GM18870 (cell line): ENCODE data around the gene FSTL4.

Source experiments
- ATAC-seq: cut with Tn5 transposase; IDR thresholded peaks from one replicate; pipeline ENCODE4 v1.9.1; 2021; ENCODE audit warnings: moderate library complexity; ENCODE audit not compliant: unreplicated experiment

Gene FSTL4

DNA sequence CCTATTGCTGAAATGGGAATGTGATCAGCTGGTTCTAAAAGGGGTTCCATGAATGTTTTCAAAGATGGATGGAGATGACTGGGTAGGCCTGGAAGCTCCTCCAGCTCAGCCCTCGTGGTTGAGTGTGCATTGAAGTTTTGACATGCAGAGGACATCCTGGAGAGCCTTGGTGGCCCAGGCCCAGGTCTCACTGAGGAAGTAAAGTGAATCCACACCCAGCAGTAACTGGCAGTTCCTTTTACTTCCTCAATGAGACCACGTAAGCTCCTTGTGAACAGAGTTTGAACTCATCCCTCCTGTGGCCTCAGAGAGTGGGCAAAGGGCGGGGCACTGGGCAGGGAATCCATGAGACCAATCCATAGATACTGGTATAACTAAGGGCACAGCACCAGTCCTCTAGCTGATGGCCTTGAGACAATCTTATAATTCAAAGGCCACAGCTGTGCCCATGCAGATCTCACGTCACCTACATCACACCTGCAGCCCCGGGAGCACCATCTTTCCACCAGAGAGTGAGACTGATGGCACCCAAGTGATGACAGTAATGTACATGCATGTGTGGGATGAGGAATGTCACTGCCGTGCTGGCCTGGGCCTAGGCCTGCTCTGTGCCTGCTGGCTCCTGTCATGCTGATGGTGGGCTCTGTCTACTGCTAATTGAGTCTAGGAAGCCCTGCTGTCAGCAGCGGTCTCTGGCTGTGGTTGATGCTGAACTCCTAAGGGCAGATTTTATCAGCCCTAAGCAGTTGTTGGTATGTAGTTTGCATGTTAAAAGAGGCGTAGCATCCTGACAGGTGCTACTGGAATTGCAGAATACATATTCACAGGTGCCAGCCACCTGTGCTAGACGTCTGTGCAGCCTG lies 257.8 kb downstream of the FSTL4 start:
- no peak for ATAC-seq

DNA sequence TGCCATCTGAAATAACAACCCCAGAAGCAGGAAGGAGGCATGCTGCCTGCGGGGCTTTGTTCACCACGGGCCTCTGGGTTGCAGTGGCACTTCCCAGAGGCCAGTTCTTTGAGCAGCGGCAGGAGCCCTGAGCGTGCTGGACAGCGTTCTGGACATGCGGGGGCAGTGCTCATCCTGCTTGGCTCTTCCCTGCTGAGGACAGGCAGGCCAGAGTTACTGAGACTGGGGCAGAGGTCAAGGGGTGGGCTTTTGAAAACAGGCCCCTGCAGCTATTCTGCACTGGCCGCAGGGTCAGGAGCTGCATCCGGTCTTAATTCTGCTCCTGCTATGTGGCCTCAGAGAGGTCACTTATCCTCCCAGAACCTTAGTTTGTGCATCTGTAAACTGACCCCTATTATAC lies 258.6 kb downstream of the FSTL4 start:
- no peak for ATAC-seq

DNA sequence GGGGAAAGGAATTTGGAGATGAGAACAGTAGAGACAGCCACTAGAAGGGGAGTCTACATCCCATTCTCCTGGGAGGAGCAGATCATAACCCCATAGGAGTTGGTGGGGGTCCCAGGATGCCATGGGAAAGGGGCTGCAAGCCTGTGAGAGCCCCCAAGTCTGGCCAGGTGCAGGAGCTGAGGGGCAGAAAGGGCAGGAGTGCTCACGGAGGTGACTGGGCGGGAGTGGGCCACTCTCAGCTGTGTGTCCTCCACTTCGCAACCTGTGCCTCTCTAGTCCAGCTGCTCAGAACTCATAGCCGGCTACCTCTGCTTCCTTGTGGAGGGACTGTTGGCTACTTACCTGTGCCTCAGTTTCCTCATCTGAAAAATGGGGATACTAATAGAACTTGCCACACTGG lies 263.9 kb downstream of the FSTL4 start:
- ATAC-seq, result no peak

DNA sequence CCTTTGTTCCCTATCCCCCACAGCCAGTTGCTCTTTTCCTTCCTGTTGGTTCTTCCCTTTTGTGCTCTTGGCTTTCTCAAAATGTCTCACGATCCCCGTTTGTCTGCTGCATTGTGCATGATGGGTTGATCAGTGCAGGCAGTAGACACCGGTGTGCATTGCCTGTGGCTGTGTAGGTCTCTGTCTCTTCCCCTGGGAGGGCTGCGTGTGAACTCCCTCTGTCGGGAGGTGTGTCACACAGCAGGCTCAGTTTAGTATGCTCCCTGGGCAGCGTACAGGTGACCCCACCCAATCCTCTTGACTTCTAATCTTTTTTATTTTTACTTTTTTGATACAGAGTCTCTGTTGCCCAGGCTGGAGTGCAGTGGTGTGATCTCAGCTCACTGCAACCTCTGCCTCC lies 265.3 kb downstream of the FSTL4 start:
- no peak for ATAC-seq

DNA sequence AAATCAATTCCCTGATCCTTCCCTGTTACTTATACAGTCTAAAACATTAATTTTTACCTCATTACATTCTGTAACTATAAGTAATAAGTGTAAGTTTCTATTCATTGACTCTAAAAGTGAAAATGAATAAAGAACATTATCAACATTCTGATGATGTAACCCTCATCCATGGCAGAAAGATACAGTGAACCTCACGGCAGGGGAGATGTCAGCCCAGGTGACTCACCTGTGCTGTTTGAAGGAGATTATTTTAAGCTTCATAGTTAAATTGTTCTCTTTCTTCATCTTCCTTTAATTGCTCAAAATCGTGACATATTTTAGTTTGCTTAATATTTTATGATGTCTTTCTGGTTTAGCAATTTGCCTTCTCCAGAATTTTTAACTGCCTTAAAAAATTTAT lies 268.1 kb downstream of the FSTL4 start:
- no peak for ATAC-seq

DNA sequence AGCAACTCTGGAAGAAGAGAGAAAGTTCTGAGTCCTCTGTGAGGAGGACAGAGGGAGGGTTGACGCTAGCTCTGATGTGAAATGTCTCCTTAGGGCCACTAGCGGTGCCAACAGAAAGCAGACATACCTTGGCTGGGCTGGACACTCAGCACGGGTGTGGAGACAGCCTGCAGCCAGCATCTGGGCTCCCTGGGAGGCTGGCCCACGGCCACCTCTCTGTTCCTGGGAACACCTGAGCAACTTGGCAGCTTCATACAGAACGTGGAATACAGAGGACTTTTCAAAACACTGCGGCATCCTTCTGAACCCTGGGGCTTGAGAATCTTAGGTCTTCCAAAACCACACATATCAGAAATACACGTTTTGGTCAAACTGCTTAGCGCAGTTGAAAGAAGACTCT lies 269.1 kb downstream of the FSTL4 start:
- no peak for ATAC-seq

DNA sequence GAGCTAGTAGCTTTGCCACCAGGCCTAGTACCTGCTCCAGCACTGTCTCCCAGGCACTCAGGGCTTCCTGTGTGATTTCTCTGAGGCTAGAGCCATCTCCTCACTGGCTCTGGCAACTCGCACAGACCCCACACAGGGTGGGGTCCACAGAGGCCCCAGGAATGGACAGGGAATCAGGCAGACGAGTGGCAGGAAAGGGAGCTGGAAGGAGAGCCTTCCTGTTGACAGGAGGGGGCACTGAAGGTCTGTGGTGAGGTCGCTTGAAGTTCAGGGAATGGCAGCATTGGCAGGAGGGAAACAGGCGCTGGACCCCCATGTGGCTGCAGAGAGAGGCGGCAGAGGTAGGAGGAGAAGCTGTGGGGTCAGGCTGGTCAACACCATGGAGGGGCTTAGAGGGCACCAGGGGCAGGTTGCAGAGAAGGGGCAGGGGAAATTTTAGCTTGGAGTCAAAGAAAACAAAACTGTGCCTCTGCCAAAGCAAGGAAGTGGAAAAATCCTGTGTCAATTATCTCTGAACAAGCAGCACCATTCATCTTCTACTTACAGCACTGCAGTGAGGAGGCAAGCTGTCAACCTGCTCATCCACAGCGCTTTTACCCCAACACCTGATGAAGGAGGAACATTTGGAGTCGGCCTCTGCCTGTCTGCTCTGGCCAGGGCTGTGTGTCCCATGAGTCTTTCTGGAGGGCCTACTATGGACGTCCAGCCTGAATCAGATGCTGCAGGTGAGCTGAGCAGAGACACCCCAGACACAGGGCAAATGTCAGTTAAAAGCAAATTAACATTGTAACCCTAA lies 270.2 kb downstream of the FSTL4 start:
- ATAC-seq, result no peak

DNA sequence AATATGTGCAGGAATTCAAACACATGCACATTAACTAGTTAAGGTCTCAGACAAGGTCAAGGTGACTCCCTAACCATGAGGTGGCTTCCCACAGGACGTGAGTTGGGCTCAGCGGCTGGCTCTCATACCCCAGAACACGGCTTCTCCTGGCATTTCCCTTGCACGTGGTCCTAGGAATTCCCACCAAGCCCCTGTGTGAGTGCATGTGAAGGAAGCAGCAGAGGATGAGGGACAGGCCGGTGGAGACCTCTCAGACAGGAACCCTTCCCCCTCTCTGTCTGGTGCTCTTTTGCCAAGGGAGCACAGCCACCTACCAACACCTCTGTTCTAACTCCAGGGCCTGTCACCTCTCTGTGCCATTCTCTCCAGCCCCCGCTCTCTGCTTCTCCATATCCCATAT lies 271.0 kb downstream of the FSTL4 start:
- no peak for ATAC-seq

DNA sequence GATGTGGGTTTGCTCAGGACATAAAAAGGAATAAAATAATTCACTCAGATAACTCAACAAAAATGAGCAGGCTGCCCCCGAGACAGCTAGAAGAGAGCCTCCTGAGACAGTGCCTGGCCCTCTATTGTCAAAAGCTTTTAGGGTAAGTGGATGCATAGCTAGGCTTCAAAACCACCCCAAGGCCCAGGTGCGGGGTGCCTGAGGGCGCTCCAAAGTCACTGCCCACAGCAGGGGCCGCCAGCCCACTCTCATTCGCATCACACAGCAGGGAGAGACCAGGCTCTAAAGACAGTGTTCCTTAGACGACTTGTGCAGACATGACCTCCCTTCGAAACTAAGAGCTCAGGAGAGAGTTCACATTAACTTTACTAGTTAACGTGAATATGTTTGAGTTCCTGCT lies 271.5 kb downstream of the FSTL4 start:
- no peak for ATAC-seq

DNA sequence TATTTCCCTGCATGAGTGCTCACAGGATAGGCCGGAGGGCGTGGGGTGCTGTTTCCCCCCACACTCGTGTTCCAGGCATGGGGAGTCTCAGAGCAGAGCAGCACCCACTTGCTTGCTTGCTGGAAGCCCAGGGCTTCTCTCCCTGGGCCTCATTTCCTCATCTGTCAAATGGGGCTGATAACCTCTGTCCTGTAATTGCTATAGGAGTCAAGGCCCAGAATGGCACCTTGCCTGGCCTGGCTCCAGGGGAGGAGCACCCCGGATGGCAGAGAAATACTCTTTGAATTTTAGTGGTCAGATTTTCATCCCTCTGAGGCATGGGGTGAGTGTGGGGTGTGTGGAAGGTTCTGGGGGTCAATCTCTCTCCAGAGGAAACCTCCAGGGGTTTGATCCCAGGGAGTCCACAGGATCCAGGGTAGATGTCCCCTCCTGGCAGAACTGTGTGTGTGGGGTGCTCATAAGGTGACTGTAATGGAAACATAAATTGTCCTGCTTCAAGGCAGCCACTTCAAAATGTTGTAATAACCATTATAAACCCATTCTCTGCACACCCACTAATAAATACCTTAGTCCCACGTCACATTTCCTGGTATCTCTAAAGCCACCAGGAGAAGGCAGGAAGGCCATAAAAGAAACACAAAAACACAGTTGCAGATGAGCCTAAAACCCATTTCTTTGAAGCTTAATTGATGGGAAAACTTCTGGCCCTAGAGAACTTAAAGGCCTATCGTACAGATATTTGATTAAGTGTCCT lies 272.2 kb downstream of the FSTL4 start:
- no peak for ATAC-seq

DNA sequence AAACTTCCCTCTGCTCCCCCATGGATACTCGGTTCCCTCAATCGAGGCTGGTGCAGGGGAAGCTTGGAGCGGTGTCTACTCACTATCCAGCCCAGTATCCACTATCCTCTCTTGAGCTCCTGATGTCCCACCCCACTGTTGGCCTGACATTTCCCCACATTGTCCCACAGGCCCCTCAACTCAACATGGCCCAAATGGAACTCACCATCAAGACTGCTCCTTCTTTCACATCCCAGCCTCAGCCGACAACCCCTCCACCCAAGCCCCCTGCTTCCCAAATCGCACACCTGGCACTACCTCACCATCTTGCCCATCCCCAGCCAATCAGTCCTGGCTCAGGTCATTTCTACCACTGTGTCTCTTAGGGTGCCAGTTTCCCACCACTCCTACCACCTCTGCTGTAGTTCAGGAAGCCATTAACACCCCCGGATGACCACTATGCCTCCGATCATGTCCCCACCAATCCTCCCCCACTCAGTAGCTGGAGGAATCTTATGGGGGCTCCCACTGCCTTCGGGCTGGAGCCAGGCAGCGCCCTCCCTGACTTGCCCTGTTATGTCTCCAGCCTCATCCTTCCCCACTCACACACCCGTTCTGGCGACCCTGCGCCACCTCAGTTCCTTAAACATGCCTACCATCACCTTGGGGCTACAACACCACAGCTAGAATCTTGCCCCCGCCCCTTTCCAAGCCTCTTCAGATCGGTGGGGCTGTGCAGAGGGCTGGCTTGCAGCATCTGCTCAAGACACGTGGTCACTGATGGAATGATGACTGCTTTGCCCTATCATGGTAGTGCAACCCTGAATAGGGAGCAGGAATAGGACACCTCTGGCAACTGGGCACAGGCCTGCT lies 273.6 kb downstream of the FSTL4 start:
- ATAC-seq, result no peak

DNA sequence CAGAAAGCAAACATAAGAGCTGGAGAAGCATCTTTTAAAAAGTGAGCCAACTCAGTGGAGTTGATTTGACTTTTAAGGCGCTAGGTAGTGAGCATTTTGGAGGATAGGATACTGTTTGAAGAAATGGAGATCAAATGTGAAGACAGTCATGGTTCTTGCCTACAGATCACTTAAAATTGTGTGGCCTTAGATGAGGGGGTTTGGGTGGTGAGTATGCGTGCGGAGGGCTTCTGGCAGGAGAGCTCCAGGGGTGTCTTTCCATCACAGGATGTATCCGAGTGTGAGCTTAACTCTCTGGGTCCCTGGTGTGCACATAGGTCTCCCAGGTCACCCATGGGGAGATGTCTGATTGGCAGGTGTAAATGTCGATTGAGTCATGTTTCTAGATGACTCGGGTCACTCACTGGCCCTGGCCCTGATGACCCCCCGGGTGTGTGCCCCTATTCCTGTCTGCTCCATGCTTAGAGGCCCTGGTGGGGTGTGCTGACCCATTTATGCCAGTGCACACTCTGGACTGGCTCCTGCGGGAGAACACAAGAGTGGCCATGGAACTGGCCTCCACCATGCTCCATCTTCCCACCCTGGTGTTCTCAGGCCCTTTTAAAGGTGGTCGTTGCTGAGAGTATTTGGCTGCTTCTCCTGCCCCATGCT lies 274.4 kb downstream of the FSTL4 start:
- ATAC-seq, result no peak

DNA sequence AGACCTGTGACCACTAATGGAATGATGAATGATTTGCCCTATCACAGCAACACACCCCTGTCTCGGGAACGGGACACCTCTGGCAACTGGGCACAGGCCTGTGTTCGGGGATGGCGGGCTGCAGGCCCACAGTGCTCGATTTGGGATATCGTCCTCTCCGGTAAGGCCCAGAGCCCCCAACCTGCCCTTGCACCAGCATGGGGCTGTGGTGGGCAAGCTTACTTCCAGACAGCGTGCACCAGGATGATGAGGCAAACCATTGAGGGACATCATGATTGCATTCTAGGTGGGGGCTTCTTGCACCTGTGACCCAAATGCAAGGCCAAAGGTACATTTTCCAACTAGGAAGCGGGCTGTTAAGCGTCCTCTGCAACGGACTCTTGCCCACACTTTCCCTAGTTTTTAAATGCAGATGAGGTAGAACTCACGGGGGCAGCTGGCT lies 275.4 kb downstream of the FSTL4 start:
- ATAC-seq, result no peak

DNA sequence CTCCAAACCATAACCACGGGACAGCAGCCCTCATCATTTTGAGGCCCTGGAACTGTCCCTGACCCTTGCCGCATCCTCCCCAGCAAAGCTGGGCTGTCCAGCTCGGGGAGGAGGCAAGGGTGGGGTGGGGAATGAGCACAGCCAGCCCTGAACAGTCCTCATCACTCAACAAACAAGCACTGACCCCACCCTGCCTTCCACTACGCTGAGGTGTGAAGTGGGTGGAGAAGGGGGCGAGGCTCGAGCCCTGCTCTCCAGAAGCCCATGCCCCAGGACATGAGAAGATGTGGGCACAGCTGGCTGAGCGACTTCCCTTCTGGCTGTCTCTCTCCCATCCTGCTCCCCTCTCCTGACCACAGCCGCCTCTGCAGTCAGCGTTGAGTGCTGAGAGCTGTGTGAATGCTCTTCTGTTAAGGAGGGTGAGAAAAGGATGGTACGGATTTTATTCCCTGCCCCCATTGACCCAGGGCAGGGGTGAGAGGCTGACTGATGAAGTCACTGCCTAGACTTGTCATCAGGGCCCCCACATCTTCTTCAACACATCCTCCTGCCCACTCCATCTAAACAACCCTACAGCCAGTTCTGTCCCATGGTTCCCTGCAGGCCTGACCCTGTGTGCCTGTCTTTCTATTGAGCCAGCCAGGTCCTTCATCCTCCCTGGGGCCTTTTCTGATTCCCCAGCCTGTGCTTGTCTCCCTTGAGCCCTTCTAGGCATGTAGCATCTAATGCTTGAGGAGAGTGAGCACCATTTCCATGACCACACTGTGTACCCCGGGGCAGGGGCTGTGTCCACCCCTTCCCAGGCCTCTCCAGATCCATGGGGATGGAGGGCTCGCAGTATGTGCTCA lies 276.0 kb downstream of the FSTL4 start:
- no peak for ATAC-seq

DNA sequence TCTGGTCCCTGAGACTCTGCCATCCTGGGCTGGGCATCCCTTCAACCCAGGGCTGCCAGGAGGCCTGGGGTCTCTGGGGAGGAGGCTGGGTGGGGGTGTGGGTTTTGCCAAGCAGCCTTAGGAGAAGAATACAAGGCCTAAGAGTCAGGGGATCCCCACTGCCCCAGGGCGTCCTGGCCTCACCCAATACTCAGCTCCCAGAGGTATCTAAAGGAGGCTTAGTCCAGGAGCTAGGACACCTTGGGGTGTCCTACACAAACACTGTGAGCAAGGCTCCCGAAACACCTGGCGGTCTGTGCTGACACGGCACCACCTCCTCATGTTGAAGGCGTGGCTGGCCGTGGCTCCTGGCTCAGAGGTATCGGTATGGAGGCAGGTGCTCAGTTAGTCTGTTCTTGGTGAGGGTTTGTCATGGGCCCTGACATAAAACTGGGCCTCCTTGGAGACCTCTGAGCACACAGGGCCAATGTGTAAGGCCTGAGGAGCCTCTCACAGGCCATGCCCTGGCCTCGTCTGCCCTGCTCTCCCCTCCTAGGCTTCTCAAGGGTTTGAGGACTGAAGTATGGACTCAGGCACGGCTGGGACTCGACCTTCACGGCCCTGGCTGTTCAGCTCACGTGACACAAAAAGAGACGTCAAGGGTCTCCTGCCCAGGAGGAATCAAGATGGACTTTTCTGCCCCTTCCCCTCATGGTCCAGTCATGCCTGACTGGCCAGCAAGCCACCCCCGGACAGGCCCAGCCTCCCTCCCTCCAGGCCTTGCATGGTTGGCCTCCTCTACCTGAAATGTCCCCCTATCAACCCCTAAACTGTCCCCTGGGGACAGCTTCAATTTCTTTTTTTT lies 277.3 kb downstream of the FSTL4 start:
- no peak for ATAC-seq

DNA sequence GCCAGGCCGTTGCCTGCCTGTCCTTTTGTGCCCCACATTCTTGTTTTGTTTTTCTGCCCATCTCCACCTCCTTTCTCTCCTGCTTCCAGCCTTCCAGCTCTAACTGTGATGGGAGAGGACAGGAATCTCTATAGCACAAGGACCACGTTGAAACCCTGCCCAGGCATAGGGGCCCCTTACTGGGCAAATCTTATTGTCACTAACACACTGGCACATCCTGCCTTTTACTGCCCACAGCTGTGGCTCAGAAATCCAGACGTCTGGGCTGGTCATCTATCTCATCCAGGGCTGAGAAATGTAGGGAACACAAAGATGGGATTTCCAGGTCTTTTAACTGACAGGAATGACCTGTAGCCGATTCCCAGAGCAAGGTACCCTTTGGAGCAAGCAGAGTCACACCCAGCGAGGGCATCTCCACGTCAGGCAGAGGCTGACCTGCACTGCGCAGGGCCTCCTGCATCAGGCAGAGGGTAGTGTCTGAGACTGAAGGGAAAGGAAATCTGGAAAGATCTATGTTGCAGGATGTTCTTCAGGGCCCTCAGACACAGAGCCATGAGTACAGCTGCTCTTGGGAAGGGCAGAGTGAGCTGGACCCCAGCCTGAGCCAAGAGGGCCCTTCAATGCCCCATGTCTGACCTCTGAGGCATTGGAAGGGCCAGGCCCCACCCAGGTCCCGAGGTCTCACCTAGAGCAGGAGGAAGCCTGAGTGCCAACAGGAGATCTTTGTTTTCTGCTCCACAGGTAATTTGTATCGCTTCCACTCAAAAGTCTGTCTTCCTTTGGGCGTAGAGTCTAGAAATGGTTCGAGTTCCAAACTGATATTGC lies 278.8 kb downstream of the FSTL4 start:
- ATAC-seq, result no peak

DNA sequence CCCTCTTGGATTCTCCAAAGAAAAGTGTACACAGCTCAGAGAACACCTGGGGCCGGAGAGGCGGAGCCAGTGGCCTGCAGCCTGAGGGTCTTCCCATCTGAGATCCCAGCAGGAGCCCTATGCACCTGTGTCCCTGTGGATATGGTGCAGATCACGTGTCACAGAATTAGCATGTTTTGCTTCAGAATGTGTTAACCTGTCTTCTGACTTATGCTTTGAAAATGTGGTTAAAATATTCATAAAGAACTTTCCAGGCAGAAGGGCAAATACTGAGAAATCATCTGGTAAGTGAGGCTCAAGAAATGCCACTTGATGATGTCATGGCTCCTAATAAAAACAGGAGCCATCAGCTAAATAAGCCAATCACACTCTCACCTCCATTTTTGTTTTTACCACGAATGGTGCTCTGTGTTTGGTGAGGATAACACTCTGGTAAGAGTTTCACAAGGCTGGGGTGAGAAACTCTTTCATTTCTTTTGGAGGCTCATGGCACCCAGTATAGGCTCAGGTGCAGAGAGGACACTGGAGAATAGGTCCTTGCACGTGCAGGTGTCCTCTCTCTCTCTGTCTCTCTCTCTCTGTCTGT lies 279.8 kb downstream of the FSTL4 start:
- no peak for ATAC-seq
